GM18870 (cell line): ENCODE results near the gene FILIP1L.

Experiments
- ATAC-seq: cut with Tn5 transposase; IDR thresholded peaks from one replicate; pipeline ENCODE4 v1.9.1; 2021; ENCODE audit warnings: moderate library complexity; ENCODE audit not compliant: unreplicated experiment

The FILIP1L gene

DNA sequence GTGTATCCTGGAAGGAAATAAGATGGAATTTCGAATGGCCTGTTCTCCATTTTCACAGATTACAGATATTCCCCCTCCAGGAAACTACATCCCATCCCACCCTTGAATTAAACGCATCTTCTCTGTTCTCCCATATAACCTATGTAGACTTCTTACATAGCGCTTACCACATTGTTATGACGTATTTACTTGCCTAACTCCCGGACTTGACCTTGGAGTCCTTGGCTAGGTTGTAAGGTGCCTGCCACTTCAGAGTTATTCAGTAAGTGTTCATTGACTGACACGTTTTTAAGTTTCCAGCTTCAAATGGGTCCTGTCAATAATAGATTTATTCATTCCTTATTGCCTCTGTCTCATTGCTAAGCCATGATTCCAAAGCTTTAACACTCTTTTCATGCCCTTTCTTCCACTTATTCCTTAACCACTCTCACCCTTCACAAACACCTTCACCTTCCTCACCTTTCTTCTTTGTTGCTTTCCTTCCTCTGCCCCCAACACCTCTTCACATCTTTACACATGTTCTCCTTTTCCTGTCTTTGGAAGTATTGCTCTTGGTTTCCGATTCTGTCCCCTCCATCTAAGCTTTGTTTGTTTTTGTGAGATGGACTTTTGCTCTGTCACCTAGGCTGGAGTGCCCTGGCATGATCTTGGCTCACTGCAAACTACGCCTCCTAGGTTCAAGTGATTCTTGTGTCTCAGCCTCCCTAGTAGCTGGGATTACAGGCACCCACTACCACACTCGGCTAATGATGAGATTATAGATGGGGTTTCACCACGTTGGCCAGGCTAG, 158.3 kb downstream of the FILIP1L start:
- ATAC-seq: no peak

DNA sequence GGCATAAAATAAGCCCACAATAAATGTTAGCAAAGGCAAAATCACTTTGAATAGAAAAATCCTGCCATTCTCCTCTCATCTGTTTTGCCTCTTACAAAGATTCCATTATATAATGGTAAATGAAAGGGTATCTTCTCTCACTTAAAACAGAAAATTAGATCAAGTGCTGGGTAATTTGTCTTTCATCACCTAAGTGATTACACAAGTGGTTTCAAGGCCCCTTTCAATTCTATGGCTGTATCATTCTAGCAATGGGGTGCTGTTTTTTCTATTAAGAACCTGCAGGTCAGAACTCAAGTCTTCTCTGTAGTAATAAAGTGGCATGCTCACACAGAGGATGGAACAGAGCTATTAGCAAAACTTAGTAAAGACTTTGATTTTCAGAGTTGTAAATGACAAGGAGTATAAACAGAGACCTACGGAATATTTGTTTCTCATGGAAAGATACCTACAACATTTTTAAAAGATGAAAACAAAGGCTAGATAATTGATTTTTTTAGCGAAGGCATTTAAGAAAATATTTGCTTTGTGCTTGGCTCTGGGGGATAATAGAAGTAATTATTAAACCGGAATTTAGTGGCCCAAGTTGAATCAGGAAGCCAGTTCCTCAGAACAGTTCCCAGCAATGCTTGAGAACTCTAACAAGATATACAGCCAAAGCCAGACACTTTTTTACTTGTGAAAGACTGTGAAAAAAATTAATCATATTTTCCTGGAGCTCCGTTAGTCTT, 159.2 kb downstream of the FILIP1L start:
- ATAC-seq: no peak

DNA sequence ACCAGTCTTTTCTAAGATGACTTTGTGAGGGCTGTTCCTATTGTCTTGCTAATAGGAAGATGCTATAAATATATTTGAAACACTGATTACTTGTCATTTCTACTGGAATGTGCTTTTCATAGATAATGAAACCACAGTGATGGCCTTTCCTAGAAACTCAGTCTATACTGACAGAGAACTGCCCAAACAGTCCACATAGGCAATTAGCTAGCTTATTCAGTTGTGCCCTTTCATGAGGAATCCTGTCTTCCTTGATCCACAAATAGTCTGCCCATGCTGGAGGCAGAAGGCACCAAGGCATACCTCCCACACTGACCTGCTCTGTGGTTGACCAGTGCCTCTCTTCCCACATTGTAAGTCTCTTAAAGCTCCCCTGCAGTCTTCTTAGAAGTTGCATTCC, 160.7 kb downstream of the FILIP1L start:
- ATAC-seq: no peak

DNA sequence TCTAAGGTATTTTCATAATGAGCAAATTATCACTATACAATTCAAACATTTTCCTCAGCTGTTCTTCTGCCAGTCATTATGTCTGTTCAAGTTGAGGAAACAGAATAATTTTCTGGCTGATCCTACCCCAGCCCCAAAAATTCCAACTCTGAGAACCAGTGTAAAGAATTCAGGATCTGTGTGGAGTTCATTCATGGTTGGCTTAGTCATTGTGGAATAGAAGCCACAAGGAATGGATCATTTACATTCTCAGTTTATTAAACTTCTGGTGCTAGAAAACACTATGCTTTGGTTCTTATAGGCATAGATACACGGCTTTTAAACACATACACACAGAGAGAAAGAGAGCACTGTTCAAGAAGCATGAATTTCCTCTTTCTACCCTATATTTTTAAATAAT, 162.0 kb downstream of the FILIP1L start:
- no peak for ATAC-seq

DNA sequence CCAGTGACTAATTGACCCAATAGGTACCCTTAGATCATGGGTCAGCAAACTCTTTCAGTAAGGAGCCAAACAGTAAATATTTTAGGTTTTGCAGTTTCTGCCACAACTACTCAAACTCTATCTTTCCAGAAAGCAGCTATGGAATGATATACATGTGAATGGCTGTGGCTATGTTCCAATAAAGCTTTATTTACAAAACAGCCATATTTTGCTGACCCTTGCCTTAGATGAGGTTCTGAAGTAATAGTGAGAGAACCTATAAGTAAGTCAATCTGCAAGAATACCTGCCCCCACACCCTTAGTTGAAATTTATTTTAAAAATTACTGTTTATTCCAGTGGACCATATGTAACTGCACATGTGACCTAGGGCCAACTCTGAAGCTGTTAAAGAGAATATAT, 162.6 kb downstream of the FILIP1L start:
- ATAC-seq: no peak

DNA sequence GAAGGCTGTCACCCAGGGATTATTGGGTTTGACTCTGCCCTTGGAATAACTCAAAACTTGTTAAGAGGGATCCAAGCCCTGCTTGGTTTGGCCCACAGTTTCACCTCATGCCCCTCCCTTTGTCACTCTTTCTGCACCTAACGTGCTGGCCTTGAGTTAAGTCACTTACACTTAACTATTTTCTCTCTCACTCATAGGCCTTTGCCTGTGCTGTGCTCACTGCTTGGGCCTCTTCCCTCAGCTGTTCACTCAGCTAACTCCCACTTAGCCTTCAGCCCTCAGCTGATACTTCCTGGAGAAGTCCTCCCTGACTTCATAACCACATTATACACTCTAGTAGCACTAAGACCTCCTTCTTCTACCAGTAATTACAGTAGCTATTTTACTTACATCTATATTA, 163.4 kb downstream of the FILIP1L start:
- ATAC-seq: no peak

DNA sequence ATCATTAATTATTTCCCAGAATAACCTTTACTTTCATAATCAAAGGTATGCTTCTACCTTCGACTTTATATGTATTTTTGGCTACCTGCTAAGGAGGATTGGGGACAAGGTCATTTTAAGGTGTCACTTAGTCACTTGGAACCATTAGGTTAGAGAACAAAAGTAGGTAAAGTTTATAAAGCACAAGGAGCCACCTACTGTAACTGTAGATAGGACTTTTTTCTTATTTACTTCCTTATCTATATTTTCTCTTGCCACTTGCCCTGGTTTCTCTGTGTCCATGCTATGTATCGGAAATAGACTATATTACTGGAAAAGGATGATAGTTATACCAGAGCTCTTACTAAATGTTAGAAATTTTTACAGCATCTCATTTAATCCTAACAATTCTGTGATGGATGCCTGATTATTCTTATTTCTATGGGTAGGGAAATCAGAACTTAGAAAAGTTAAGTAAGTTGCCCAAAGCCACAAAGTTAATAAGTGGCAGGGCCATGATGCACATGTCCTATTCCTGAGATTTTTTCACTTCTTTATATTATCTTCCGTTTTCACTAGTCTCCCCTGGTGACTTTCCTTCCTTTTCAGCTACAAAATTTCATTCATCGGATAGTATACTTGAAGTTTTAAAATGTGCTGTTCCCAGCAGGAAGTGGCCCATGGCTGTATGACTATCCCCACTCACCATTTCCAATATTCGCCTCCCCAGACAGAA, 164.2 kb downstream of the FILIP1L start:
- no peak for ATAC-seq

DNA sequence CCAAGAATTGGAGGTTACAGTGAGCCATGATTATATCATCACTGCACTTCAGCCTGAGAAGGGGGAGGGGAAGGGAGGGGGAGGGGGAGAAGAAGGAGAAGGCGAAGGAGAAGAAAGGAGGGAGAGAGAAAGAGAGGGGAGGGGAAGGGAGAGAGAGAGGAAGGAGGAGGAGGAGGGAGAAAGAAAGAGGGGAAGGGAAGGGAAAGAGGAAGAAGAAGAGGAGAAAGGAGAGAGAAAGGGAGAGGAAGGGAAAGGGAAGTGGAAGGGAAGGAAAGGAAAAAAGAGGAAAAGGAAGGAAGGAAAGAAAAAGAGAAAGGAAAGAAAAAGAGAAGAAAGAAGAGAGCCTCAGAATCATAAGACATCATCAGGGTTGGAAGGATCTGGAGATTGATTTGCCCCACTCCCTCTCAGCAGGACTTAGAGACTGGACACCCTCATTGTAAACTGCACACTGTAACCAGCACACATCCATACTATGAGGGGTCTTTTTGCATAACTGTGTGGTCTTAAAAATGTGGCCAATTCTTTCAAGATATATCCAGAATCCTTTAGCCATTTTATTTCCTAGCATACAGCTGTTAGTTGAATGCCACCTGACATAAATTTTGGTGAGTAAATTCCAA, 165.7 kb downstream of the FILIP1L start:
- ATAC-seq: no peak

DNA sequence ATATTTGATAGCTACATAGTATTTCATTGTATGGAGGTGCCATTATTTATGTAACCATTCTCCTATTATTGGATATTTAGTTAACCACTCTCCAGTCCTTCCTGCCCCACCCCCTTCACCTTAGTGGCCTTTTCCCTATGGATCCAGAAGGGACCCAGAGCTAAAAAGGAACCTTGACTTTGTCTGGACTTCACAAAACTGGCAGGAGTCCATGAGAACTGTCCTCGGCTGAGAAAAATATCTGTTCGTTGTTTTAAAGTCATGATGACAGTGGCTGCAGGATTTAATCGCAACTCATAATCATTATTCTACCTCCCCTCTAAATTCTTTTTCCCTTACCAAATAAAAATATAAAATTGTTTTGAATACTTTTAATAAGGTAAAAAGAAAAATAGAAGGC, 166.9 kb downstream of the FILIP1L start:
- no peak for ATAC-seq

DNA sequence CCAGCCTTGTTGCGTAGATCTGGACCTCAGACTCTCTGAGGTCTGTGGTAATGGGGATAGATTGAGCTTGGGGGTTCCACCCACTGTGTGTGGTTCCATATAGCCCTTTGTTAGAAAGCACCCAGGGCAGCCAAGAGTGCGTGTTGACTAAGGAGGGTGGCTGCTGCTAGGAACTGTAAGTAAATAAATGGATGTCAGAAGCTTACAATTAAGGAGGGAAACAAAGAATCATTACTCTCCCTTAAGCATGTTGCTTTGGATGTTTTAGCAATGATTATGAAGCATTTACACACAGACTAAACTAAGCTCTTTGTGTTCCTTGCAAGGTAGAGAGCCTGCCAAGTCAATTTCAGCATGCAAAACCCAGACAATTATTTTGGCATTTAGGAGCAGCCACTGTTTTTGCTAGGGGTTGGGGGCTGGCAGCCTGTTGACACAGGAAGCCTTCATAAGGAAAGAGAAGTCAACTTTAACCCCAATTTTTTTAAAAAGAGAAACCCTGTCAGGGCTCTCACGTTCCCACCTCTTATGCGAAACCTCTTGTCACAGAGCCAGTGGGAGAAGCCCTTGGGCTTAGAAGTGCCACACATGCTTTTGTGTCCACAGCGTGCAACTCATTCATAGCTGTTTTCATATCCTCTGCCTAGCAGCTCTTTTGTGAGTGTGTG, 168.8 kb downstream of the FILIP1L start:
- no peak for ATAC-seq

DNA sequence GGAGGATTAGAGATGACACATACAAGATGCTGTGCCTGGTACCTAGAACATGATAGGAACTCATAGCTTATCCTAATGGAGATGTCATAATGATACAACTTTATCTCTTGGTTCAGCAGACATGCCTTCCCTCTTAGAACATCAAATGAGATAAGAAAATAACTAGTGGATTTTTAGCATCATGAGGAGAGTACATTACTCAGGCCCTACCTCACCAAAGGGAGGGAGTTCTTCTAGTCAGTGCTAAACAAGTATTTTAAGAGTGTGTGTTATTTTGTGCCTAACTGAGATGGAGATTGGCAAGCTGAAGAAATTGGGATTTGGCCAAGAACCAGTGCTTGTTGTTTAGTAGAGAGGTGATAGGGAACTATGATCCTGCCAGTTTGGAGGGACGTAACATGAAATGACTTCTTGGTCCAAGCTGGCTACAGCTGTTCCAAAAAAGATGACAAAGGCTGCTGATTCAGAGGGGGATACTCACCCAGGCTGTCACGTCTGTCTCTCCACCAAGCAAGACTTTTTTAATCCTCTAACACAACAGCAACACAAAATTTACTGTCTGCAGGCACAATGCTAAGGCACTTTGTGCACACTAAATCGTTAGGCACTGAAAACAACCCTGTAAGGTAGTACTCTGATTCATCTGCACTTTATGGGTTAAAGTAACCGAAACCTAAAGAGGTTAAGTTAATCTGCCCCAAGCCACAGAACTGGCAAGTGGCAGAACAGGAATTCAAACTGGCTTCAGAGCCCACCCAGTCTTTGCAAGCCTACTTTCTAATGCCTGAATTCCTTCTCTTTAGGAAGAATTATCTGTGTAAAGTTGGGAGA, 170.2 kb downstream of the FILIP1L start:
- no peak for ATAC-seq

DNA sequence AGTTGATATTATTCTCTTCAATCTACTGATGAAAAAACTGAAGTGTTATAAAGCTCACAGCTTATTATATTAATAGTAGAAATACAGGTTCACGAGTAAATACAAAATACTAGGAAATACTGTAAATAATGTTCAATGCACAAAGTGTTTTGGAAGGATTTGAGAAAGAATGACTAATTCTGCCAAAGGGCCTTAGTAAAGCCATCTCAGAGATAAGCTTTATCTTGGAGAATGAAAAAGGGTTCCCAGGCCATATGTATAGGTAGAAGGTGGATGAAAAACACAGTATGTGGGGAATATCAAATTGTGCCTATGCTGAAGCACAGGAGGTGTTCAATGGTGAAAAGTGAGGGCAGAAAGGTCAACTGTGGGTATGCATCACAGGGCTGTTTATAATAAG, 173.1 kb downstream of the FILIP1L start:
- ATAC-seq: no peak

DNA sequence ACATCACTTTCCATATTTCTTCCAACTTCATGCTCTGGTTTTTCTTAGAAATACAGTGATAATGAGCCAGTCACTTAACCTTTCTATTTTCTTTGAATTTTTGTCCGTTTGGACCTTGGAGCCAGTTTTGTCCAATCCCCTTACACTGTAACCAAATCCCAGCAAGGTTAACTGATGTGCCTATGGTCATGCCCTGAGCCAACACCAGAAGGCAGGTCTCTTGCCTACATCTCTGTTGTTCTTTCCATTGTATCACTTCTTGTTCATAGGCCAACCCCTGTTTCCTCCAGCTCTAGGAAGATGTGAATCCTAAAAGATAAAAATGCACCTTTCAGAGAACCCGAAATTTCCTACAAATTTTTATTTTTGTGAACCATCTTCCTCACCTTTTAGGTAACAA, 174.0 kb downstream of the FILIP1L start:
- no peak for ATAC-seq

DNA sequence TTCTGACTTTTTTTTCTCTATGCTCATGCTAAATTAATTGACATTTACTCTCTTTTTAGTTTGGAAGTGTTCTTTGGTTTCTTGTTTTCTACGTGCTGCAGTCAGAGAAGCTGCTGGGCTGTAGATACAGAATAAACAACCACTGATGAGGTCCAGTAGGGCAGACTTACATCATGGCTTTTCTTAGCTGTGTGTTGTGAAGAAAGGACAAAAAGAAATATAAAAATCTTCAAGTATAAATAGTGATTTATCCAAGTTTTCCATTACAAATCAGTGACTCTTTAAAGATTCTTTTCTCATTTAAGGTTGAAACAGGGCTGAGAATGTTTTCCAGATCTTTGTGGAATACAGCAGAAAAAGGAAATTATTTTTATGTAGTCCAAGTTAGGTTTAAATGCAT, 174.4 kb downstream of the FILIP1L start:
- ATAC-seq: no peak

DNA sequence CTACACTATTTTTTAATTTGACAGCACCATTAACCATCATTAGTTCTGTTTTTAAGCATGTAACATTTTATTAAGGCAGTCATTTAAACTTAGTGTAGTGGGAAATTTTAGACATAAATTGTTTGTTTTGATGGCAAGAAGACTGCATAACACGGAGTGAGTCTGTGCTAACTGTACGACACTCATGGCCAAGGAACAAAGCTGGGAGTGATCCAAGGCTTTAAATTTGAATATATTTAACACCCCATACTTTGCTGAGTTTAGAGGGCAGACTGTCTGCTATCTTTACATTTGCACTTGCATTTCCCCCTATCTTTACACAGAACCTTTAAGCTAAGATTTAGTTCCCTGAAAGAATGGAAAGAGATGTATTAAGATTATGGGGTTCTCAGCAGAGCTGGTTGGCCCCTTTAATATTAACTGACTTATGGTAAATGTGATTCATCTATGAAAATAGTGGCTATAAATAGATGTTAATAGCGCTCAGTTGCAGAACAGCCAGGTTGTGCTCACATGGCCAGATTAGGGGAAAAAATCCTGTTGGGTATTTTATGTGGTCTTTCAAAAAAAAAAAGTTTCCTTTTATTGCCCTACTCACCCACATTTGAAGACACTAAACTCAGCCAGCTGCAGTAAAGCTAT, 175.9 kb downstream of the FILIP1L start:
- ATAC-seq: no peak

DNA sequence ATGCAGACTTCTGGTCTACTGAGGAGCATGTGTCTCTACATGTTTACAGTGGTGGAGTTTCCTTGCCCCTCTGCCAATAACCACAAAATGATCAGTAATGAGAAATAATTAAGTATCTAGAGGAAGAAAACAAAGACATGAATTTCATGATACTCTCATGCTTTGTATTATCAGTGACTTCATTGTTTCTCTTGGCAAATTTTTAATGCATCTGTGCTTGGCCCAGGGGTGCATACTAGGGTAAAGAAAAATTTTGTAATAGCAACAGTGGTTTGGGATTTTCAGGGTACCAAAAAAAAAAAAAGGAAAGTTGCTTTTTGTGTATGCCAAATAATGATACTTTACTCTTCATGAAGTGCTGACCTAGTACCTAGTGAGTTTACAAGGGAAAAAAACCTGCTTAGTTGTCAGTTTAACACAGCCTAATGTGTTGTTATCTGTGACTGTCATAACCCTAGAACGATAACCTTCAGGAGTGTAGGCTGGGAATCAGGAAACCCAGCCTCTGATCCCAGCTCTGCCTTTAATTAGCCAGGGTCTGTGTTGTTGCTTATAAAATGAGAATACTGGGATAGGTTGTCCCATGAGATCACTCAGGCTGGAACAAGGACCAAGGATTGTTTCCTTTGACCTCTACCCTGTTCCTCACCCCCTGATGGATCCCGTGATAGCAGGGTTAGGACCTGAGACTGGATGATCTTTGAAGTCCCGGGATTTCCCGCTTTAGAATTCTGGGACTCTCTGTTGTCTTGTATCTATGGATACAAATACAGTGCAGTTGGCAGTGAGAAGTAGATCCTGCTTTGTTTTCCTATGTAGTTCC, 179.1 kb downstream of the FILIP1L start:
- no peak for ATAC-seq

DNA sequence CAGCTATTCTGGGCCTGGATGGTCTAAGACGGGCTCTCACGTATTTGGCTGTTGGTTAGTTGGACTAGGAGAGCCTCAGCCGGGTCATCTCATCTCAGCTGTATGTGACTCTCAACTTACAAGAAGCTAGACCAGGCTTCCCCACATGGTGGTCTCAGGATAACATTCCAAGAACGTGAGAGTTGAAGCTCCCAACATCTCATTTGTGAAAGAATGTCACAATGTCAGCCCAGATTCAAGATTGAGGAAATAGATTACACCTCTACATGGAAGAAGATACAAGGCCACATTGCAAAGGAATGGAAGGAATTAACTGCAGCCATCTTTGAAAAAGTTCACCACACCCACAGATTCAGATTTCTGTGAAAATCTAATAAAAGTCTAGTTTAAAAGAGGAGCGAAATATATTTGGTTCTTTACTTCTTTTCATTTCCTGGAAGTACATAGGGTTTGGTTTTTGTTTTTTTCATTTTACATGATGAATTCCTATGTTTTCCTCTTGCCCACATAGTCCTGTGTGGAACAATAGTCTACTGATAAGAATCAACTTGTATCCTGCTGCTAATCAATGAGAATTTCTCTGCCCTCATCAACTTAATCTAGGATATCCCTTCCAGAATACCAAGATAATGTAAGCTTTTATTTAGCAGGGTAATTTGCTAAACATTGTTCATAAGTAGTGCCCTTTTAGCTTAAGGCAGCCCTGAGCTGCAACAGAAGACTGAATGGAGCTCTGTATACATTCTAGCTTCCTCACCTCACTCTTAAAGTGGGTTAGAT, 180.1 kb downstream of the FILIP1L start:
- no peak for ATAC-seq

DNA sequence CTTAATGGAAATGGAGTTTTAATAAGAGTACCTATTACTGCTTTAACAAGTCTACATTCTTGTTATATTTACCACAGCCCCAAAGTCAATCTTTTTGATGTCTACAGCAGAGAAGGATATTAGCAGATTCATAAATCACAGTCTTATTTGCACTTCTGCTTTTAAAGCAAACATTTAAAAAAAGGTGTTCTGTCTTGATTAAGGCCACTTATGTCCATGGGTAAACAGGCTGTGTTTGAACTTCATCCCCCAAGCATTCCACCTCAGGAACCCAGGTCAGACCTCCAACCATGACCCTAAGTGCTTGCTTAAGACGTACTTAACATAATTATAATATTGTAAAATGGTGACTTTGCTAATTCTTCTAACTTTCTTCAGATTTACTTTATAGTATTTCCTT, 183.2 kb downstream of the FILIP1L start:
- ATAC-seq: no peak
